Uterus (tissue), 2 donors: ENCODE results near the gene CNTNAP5.

Experiments
- CTCF ChIP-seq, 4 experiments: fragments of 200-600 bp in 2 of 4; fragments of 450-650 bp in 2 of 4; sonication (generic) in 2 of 4; IDR thresholded peaks; one replicate each; pipeline ENCODE4 v1.5.1; 2016 to 2019; ENCODE audit warnings: antibody characterized with exemption in 4 of 4, mild to moderate bottlenecking in 2 of 4, moderate library complexity in 1 of 4
- POLR2A ChIP-seq, 2 donors: fragments of 450-650 bp; IDR thresholded peaks; one replicate each; pipeline ENCODE4 v1.6.1; 2016; ENCODE audit warnings: antibody characterized with exemption in 2 of 2, mild to moderate bottlenecking in 1 of 2, moderate library complexity in 1 of 2

- TF ChIP-seq CTCF (IDR thresholded peaks at IDR 0.05) = no peak
- no peak for TF ChIP-seq POLR2A (IDR thresholded peaks at IDR 0.05)
Measured at GRCh38 chr2:124604940-124605339, 579.9 kb downstream of the CNTNAP5 start.
